HepG2 (cell line): ENCODE results near the gene XPO5. TPM values are rescaled to one million over a fixed set of nuclear protein-coding genes. Genes with fewer than 3 reads are reported as not detected.

ENCODE experiments used
- ATAC-seq: fragments of 200-7000 bp; cut with Tn5 transposase; 3 replicates; pipeline ENCODE4 v1.9.1; 2020; ENCODE audit warnings: mild to moderate bottlenecking, moderate library complexity
- BruUV-seq: library from RNA; stranded (reverse); fragments of 400-500 nt; replicated peaks from 2 replicates; lab custom pipeline; 2021; lab: Mats Ljungman, UMichigan
- CTCF ChIA-PET: fragments of 300-600 bp; formaldehyde crosslinking; extraction: SDS; loops from one replicate; lab custom pipeline; 2021; ENCODE audit warnings: low total read pairs, inconsistent platforms, low intra/inter-chr PET ratio; lab: Yijun Ruan, JAX
- POLR2A ChIA-PET: fragments of 350-600 bp; sonication (Branson Sonifier 250); formaldehyde crosslinking; loops from one replicate; lab custom pipeline; 2020; ENCODE audit warnings: antibody characterized with exemption, inconsistent platforms; lab: Yijun Ruan, JAX
- DNase-seq: peaks from one replicate; pipeline ENCODE4 v3.0.0-alpha.2; 2015; ENCODE audit warnings: low spot score
- FAIRE-seq: peaks from 3 replicates; lab custom pipeline; 2011; peaks lifted over from hg19 to GRCh38; lab: Jason Lieb, UNC
- H2AFZ ChIP-seq: one replicate; pipeline ENCODE4 v1.6.1; 2011; ENCODE audit warnings: low read length, inconsistent platforms
- H3K27ac ChIP-seq: fragments of 300-600 bp; 3 replicates; pipeline ENCODE4 v1.8.0; 2011; ENCODE audit warnings: mixed run types, mild to moderate bottlenecking, mixed read lengths, low read length, inconsistent platforms; ENCODE audit not compliant: insufficient read depth; ENCODE audit errors: extremely low read length
- H3K27me3 ChIP-seq, 2 experiments: fragments of 200-600 bp in 1 of 2; 2 replicates in 1 of 2; 3 replicates in 1 of 2; pipeline versions ENCODE4 v1.6.0 to v1.8.0; 2011; ENCODE audit warnings: low read length in 2 of 2, mild to moderate bottlenecking in 2 of 2, moderate library complexity in 2 of 2, inconsistent platforms in 1 of 2; ENCODE audit not compliant: insufficient read depth in 2 of 2, control insufficient read depth in 1 of 2
- H3K36me3 ChIP-seq, 2 experiments: fragments of 200-600 bp in 1 of 2; replicated peaks in 1 of 2; 2 replicates in 1 of 2; 3 replicates in 1 of 2; pipeline versions ENCODE4 v1.5.1 to v1.8.0; 2011; ENCODE audit warnings: low read length in 2 of 2, inconsistent platforms in 1 of 2; ENCODE audit not compliant: insufficient read depth in 2 of 2, control insufficient read depth in 1 of 2
- H3K4me1 ChIP-seq: 2 replicates; pipeline ENCODE4 v1.5.1; 2012; ENCODE audit warnings: low read length, inconsistent platforms; ENCODE audit not compliant: insufficient read depth
- H3K4me2 ChIP-seq: 2 replicates; pipeline ENCODE4 v1.6.0; 2011; ENCODE audit warnings: low read depth, low read length, inconsistent platforms
- H3K4me3 ChIP-seq, 3 experiments: fragments of 200-600 bp in 1 of 3; sonication (generic), shearing (Covaris generic) in 1 of 3; replicated peaks in 1 of 3; 2 replicates each; pipeline ENCODE4 v1.5.1; 2011 to 2016; ENCODE audit warnings: low read length in 3 of 3, inconsistent platforms in 2 of 3, low read depth in 2 of 3, mild to moderate bottlenecking in 2 of 3, control low read depth in 1 of 3, mixed read lengths in 1 of 3; ENCODE audit not compliant: insufficient read depth in 1 of 3
- H3K79me2 ChIP-seq: one replicate; pipeline ENCODE4 v1.6.1; 2011; ENCODE audit warnings: low read length, inconsistent platforms; ENCODE audit not compliant: insufficient read depth
- H3K9ac ChIP-seq: 2 replicates; pipeline ENCODE4 v1.6.0; 2011; ENCODE audit warnings: mild to moderate bottlenecking, low read depth, low read length, inconsistent platforms; ENCODE audit not compliant: insufficient read depth
- H3K9me3 ChIP-seq: 2 replicates; pipeline ENCODE4 v1.5.1; 2012; ENCODE audit warnings: mild to moderate bottlenecking, low read length
- H4K20me1 ChIP-seq: 2 replicates; pipeline ENCODE4 v1.6.0; 2011; ENCODE audit warnings: inconsistent platforms, mild to moderate bottlenecking, low read length, moderate library complexity; ENCODE audit not compliant: insufficient read depth
- CHD4 ChIP-seq: fragments of 200-600 bp; sonication (generic); IDR thresholded peaks from 2 replicates; pipeline ENCODE4 v1.7.0; 2017; ENCODE audit warnings: mild to moderate bottlenecking, low read length, borderline replicate concordance
- PAF1 ChIP-seq: IDR thresholded peaks from 2 replicates; pipeline ENCODE4 v1.6.1; 2016; ENCODE audit warnings: missing genetic modification reagents, missing compliant biosample characterization
- PCBP1 ChIP-seq: fragments of 200-400 bp; formaldehyde crosslinking; IDR thresholded peaks from 2 replicates; pipeline ENCODE4 v1.6.1; 2017; ENCODE audit warnings: mild to moderate bottlenecking, low read depth, low read length, borderline replicate concordance
- SP140L ChIP-seq: sonication (generic); formaldehyde crosslinking; IDR thresholded peaks from 2 replicates; pipeline ENCODE4 v1.4.0; 2020; ENCODE audit warnings: missing genetic modification reagents, borderline replicate concordance
- SRF ChIP-seq: IDR thresholded peaks from 2 replicates; pipeline ENCODE4 v1.6.1; 2011; ENCODE audit warnings: mild to moderate bottlenecking, low read depth, low read length, moderate library complexity
- SSRP1 ChIP-seq: IDR thresholded peaks from 2 replicates; pipeline ENCODE4 v1.6.1; 2016; ENCODE audit warnings: control low read depth
- ZBTB3 ChIP-seq: sonication (generic); formaldehyde crosslinking; IDR thresholded peaks from 2 replicates; pipeline ENCODE4 v1.4.0; 2020; ENCODE audit warnings: low read depth, mild to moderate bottlenecking, moderate library complexity, missing genetic modification reagents, borderline replicate concordance
- ZNF138 ChIP-seq: sonication (generic); formaldehyde crosslinking; IDR thresholded peaks from 2 replicates; pipeline ENCODE4 v1.5.0; 2020; ENCODE audit warnings: mild to moderate bottlenecking, low read depth, missing genetic modification reagents
- ZNF3 ChIP-seq: IDR thresholded peaks from 2 replicates; pipeline ENCODE4 v1.7.0; 2017; ENCODE audit warnings: inconsistent platforms
- ZNF33A ChIP-seq: sonication (generic); formaldehyde crosslinking; IDR thresholded peaks from 2 replicates; pipeline ENCODE4 v1.5.1; 2020; ENCODE audit warnings: missing genetic modification reagents, mild to moderate bottlenecking, moderate library complexity, borderline replicate concordance
- ZNF543 ChIP-seq: sonication (generic); formaldehyde crosslinking; IDR thresholded peaks from 2 replicates; pipeline ENCODE4 v1.4.0; 2020; ENCODE audit warnings: mild to moderate bottlenecking, missing genetic modification reagents
- ZNF83 ChIP-seq: sonication (generic); formaldehyde crosslinking; IDR thresholded peaks from 2 replicates; pipeline ENCODE4 v1.4.0; 2020; ENCODE audit warnings: missing genetic modification reagents, mild to moderate bottlenecking, borderline replicate concordance
- ZNF879 ChIP-seq: sonication (generic); formaldehyde crosslinking; IDR thresholded peaks from 2 replicates; pipeline ENCODE4 v1.8.1; 2023; ENCODE audit warnings: missing genetic modification reagents
- WGBS: methylation state at CpG from one replicate; pipeline ENCODE4 v1.1.6; 2017; ENCODE audit warnings: low lambda C conversion rate; 5-methylcytosine and 5-hydroxymethylcytosine counted together
- in situ Hi-C: cut with HindIII; loops from 2 replicates; pipeline ENCODE4 v1.10.0; 2017; ENCODE audit warnings: low pct_unique_long_range_greater_than_20kb; ENCODE audit not compliant: extremely low pct_ligation_motif_present
- intact Hi-C: fragments of 100-400 bp; cut with micrococcal nuclease; formaldehyde crosslinking; loops from one replicate; pipeline ENCODE4 v1.10.0; 2022; ENCODE audit not compliant: unreplicated experiment
- polyA plus RNA-seq, 8 experiments: library from polyadenylated mRNA; depleted of rRNA in 3 of 8; stranded (reverse) in 7 of 8; unstranded in 1 of 8; fragments of >200 nt; fragmentation: Illumina TruSeq in 4 of 8; extraction: Trizol in 4 of 8; gene quantifications; 2 replicates each; pipeline versions ENCODE4 v1.2.1 to v1.2.3, GENCODE V29; 2011 to 2016; ENCODE audit warnings: low read depth in 4 of 8, missing spikeins in 1 of 8, mixed read lengths in 1 of 8; ENCODE audit not compliant: insufficient read depth in 1 of 8
- total RNA-seq, 5 experiments: library from RNA; depleted of rRNA; stranded (reverse); fragments of >200 nt; fragmentation: Illumina TruSeq; extraction: Trizol; gene quantifications; 2 replicates each; pipeline ENCODE4 v1.2.3, GENCODE V29; 2016; ENCODE audit warnings: low read depth in 1 of 5
- TF ChIP-seq, protein P1 (sequence below), 2 experiments: IDR thresholded peaks; 2 replicates each; pipeline ENCODE4 v1.6.1; 2011 to 2012; ENCODE audit warnings: low read length in 2 of 2, borderline replicate concordance in 1 of 2, low read depth in 1 of 2, mild to moderate bottlenecking in 1 of 2, moderate library complexity in 1 of 2
- TF ChIP-seq, protein P2 (sequence below): sonication (generic); formaldehyde crosslinking; IDR thresholded peaks from 2 replicates; pipeline ENCODE4 v1.5.0; 2020; ENCODE audit warnings: mild to moderate bottlenecking, missing genetic modification reagents, borderline replicate concordance

XPO5 gene
- total and polyA plus RNA-seq, 2 of the 13 experiments (the other 11 are each of a cell fraction or from before 2014, with no cell fraction given) = 52.2 to 68.0 TPM

DNA sequence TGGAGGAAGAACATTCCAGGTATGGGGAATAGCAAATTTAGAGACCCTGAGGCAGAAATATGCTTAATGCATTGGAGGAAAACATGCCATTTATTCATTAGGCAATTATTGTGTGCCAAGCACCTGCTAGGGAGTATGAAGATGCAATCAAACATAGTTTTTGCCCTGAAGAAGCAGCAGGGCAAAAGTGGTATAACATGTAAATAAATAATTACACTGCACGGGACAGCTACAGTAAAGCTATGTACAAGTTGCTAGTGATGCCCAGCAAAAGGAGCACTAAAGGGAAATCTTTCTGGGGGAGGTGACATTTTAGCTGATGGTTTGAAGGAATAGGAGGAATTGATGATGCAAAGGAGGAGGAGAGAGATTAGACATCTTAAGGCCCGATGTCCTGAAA lies 99.1 kb downstream of the XPO5 start:
- no TSS peak for BruUV-seq
- ATAC-seq (0 out of 3 replicates have a peak, but pooled peaks have one; percentile 7), FAIRE-seq (no peak), DNase-seq (no peak)
- peak overlapping the region; percentile 89 for H3K9ac ChIP-seq
- WGBS = 0% methylated on average over 2 of the region's 2 CpGs
- H3K36me3 ChIP-seq = no peaks in the 10 kb centered on the region; a peak in 1 of 5 replicates
- H3K27ac ChIP-seq = no peak overlapping the region
- H3K9me3 ChIP-seq = no peaks in the 10 kb centered on the region
- peak overlapping the region; percentile 99 for H2AFZ ChIP-seq
- H3K4me1 ChIP-seq = peaks cover 46% of the 10 kb centered on the region
- intact Hi-C loops (loop anchor here (2.0 kb wide), 1 partner anchor 14 kb away; no protein-coding TSS in a partner anchor), in situ Hi-C loops (no loop called here)
- H4K20me1 ChIP-seq = no peaks in the 10 kb centered on the region
- peaks cover 33% of the 10 kb centered on the region for H3K79me2 ChIP-seq
- ChIA-PET CTCF (no interaction called here), POLR2A (interaction anchor here (0.7 to 6.5 kb wide), 12 partner anchors 11 to 492 kb away, joined by 3 to 141 read pairs (median 8); partner anchors contain the start of genes CUL9, LRRC73, POLR1C and PPP2R5D)
- peak overlapping the region; percentile 78 to 97 (median 81) for H3K4me3 ChIP-seq
- H3K27me3 ChIP-seq = no peaks in the 10 kb centered on the region; a peak in 1 of 5 replicates
- peak overlapping the region; percentile 99 for H3K4me2 ChIP-seq
- TF ChIP-seq ZNF138 (CRISPR knock-in tag) (no peak), ZNF543 (CRISPR knock-in tag) (no peak), PAF1 (CRISPR knock-in tag) (no peak), SP140L (no peak), ZNF3 (CRISPR knock-in tag) (no peak), PCBP1 (0 out of 2 replicates have a peak, but pooled peaks have one; percentile 3), ZNF83 (CRISPR knock-in tag) (no peak), CHD4 (no peak), ZNF879 (CRISPR knock-in tag) (0 out of 2 replicates have a peak, but pooled peaks have one; percentile 2), ZNF33A (CRISPR knock-in tag) (no peak), ZBTB3 (0 out of 2 replicates have a peak, but pooled peaks have one; percentile 5), SRF (no peak), SSRP1 (CRISPR knock-in tag) (no peak)
- TF ChIP-seq, protein P1, sequence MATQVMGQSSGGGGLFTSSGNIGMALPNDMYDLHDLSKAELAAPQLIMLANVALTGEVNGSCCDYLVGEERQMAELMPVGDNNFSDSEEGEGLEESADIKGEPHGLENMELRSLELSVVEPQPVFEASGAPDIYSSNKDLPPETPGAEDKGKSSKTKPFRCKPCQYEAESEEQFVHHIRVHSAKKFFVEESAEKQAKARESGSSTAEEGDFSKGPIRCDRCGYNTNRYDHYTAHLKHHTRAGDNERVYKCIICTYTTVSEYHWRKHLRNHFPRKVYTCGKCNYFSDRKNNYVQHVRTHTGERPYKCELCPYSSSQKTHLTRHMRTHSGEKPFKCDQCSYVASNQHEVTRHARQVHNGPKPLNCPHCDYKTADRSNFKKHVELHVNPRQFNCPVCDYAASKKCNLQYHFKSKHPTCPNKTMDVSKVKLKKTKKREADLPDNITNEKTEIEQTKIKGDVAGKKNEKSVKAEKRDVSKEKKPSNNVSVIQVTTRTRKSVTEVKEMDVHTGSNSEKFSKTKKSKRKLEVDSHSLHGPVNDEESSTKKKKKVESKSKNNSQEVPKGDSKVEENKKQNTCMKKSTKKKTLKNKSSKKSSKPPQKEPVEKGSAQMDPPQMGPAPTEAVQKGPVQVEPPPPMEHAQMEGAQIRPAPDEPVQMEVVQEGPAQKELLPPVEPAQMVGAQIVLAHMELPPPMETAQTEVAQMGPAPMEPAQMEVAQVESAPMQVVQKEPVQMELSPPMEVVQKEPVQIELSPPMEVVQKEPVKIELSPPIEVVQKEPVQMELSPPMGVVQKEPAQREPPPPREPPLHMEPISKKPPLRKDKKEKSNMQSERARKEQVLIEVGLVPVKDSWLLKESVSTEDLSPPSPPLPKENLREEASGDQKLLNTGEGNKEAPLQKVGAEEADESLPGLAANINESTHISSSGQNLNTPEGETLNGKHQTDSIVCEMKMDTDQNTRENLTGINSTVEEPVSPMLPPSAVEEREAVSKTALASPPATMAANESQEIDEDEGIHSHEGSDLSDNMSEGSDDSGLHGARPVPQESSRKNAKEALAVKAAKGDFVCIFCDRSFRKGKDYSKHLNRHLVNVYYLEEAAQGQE (IDR thresholded peaks at IDR 0.05; ENCODE audit: borderline replicate concordance in 1 of 2, low read depth in 1 of 2, low read length in 2 of 2) = no peak
- TF ChIP-seq, protein P2, sequence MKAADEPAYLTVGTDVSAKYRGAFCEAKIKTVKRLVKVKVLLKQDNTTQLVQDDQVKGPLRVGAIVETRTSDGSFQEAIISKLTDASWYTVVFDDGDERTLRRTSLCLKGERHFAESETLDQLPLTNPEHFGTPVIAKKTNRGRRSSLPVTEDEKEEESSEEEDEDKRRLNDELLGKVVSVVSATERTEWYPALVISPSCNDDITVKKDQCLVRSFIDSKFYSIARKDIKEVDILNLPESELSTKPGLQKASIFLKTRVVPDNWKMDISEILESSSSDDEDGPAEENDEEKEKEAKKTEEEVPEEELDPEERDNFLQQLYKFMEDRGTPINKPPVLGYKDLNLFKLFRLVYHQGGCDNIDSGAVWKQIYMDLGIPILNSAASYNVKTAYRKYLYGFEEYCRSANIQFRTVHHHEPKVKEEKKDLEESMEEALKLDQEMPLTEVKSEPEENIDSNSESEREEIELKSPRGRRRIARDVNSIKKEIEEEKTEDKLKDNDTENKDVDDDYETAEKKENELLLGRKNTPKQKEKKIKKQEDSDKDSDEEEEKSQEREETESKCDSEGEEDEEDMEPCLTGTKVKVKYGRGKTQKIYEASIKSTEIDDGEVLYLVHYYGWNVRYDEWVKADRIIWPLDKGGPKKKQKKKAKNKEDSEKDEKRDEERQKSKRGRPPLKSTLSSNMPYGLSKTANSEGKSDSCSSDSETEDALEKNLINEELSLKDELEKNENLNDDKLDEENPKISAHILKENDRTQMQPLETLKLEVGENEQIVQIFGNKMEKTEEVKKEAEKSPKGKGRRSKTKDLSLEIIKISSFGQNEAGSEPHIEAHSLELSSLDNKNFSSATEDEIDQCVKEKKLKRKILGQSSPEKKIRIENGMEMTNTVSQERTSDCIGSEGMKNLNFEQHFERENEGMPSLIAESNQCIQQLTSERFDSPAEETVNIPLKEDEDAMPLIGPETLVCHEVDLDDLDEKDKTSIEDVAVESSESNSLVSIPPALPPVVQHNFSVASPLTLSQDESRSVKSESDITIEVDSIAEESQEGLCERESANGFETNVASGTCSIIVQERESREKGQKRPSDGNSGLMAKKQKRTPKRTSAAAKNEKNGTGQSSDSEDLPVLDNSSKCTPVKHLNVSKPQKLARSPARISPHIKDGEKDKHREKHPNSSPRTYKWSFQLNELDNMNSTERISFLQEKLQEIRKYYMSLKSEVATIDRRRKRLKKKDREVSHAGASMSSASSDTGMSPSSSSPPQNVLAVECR = no peak
